ENCODE data around the gene TCF21. TPM values are rescaled to one million over a fixed set of nuclear protein-coding genes. Genes with fewer than 3 reads are reported as not detected.

TCF21 gene
- total and polyA plus RNA-seq, 2 experiments from 2014 or later = 0.17 to 0.19 TPM

- H3K27me3 ChIP-seq (ENCODE audit: insufficient read depth) = peaks cover 100% of the 10 kb centered on the region
- H3K36me3 ChIP-seq (ENCODE audit: insufficient read depth) = no peaks in the 10 kb centered on the region; the same call in 1 of the 2 replicates
- peak overlapping the region; percentile 47; the same call in 1 of the 2 replicates for H2AFZ ChIP-seq
- peaks cover 91% of the 10 kb centered on the region for H3K27me3 Mint-ChIP-seq (ENCODE audit: insufficient read depth, low read depth, poor library complexity)
- ATAC-seq = no peak
- H4K20me1 ChIP-seq (replicated peaks; ENCODE audit: insufficient read depth) = no peaks in the 10 kb centered on the region
- H3K4me3 Mint-ChIP-seq = peak overlapping the region; percentile 69
- no peak for DNase-seq (ENCODE audit: low spot score)
- no peak overlapping the region for H3K27ac ChIP-seq (ENCODE audit: low read depth)
- no peak overlapping the region for H3K27ac Mint-ChIP-seq
- peak overlapping the region; percentile 73 for H3K4me3 ChIP-seq
- H3F3A ChIP-seq (replicated peaks; ENCODE audit: low read depth) = peaks cover 15% of the 10 kb centered on the region; the same call in 1 of the 2 replicates
- H3K4me2 ChIP-seq = peak overlapping the region; percentile 86
- no peaks in the 10 kb centered on the region for H3K79me2 ChIP-seq (replicated peaks; ENCODE audit: insufficient read depth)
- no peaks in the 10 kb centered on the region for H3K9me2 ChIP-seq (ENCODE audit: insufficient read depth)
- no peaks in the 10 kb centered on the region for H3K36me3 Mint-ChIP-seq (ENCODE audit: low read depth)
- H3K4me1 Mint-ChIP-seq = peaks cover 57% of the 10 kb centered on the region
- peaks cover 62% of the 10 kb centered on the region for H3K4me1 ChIP-seq (ENCODE audit: insufficient read depth)
- TF ChIP-seq POLR2AphosphoS5 (IDR thresholded peaks at IDR 0.05; ENCODE audit: low read depth) = no peak
- peak; percentile 58 for TF ChIP-seq EZH2 (IDR thresholded peaks at IDR 0.05; ENCODE audit: low read depth, unreplicated experiment)
- TF ChIP-seq, protein P1, sequence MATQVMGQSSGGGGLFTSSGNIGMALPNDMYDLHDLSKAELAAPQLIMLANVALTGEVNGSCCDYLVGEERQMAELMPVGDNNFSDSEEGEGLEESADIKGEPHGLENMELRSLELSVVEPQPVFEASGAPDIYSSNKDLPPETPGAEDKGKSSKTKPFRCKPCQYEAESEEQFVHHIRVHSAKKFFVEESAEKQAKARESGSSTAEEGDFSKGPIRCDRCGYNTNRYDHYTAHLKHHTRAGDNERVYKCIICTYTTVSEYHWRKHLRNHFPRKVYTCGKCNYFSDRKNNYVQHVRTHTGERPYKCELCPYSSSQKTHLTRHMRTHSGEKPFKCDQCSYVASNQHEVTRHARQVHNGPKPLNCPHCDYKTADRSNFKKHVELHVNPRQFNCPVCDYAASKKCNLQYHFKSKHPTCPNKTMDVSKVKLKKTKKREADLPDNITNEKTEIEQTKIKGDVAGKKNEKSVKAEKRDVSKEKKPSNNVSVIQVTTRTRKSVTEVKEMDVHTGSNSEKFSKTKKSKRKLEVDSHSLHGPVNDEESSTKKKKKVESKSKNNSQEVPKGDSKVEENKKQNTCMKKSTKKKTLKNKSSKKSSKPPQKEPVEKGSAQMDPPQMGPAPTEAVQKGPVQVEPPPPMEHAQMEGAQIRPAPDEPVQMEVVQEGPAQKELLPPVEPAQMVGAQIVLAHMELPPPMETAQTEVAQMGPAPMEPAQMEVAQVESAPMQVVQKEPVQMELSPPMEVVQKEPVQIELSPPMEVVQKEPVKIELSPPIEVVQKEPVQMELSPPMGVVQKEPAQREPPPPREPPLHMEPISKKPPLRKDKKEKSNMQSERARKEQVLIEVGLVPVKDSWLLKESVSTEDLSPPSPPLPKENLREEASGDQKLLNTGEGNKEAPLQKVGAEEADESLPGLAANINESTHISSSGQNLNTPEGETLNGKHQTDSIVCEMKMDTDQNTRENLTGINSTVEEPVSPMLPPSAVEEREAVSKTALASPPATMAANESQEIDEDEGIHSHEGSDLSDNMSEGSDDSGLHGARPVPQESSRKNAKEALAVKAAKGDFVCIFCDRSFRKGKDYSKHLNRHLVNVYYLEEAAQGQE (IDR thresholded peaks at IDR 0.05; ENCODE audit: unreplicated experiment) = no peak
- no peaks in the 10 kb centered on the region; the same call in 2 of the 3 replicates for H3K9me3 Mint-ChIP-seq
Observed at GRCh38 chr6:133891927-133892812, 3.3 kb downstream of the TCF21 start.

- no peak overlapping the region for H3K27ac ChIP-seq (ENCODE audit: low read depth)
- Mint-ChIP-seq H3K36me3 (ENCODE audit: low read depth) (no peaks in the 10 kb centered on the region), H3K9me3 (no peaks in the 10 kb centered on the region; the same call in 2 of the 3 replicates), H3K4me1 (peaks cover 57% of the 10 kb centered on the region), H3K4me3 (peak overlapping the region; percentile 69), H3K27ac (no peak overlapping the region), H3K27me3 (ENCODE audit: insufficient read depth, low read depth, poor library complexity) (peaks cover 87% of the 10 kb centered on the region)
- DNase-seq (ENCODE audit: low spot score) (peak; percentile 59), ATAC-seq (no peak)
- H3K9me2 ChIP-seq (ENCODE audit: insufficient read depth) = no peaks in the 10 kb centered on the region
- peaks cover 100% of the 10 kb centered on the region for H3K27me3 ChIP-seq (ENCODE audit: insufficient read depth)
- no peak overlapping the region for H2AFZ ChIP-seq
- no peaks in the 10 kb centered on the region for H3K79me2 ChIP-seq (replicated peaks; ENCODE audit: insufficient read depth)
- H3F3A ChIP-seq (replicated peaks; ENCODE audit: low read depth) = peaks cover 15% of the 10 kb centered on the region; the same call in 1 of the 2 replicates
- peak overlapping the region; percentile 73 for H3K4me2 ChIP-seq
- peak overlapping the region; percentile 50 for H3K4me3 ChIP-seq
- no peaks in the 10 kb centered on the region for H4K20me1 ChIP-seq (replicated peaks; ENCODE audit: insufficient read depth)
- no peaks in the 10 kb centered on the region; the same call in 1 of the 2 replicates for H3K36me3 ChIP-seq (ENCODE audit: insufficient read depth)
- peaks cover 59% of the 10 kb centered on the region for H3K4me1 ChIP-seq (ENCODE audit: insufficient read depth)
- TF ChIP-seq EZH2 (IDR thresholded peaks at IDR 0.05; ENCODE audit: low read depth, unreplicated experiment) (peak; percentile 95), EZH2phosphoT487 (IDR thresholded peaks at IDR 0.05; ENCODE audit: unreplicated experiment) (peak; percentile 78), JUNB (IDR thresholded peaks at IDR 0.05; ENCODE audit: unreplicated experiment) (no peak), ZNF331 (CRISPR knock-in tag; IDR thresholded peaks at IDR 0.05; ENCODE audit: low read depth) (no peak), CREB1 (CRISPR knock-in tag; IDR thresholded peaks at IDR 0.05; ENCODE audit: low read depth) (no peak)
- TF ChIP-seq, protein P2, sequence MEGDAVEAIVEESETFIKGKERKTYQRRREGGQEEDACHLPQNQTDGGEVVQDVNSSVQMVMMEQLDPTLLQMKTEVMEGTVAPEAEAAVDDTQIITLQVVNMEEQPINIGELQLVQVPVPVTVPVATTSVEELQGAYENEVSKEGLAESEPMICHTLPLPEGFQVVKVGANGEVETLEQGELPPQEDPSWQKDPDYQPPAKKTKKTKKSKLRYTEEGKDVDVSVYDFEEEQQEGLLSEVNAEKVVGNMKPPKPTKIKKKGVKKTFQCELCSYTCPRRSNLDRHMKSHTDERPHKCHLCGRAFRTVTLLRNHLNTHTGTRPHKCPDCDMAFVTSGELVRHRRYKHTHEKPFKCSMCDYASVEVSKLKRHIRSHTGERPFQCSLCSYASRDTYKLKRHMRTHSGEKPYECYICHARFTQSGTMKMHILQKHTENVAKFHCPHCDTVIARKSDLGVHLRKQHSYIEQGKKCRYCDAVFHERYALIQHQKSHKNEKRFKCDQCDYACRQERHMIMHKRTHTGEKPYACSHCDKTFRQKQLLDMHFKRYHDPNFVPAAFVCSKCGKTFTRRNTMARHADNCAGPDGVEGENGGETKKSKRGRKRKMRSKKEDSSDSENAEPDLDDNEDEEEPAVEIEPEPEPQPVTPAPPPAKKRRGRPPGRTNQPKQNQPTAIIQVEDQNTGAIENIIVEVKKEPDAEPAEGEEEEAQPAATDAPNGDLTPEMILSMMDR (conservative IDR thresholded peaks at IDR 0.05; ENCODE audit: low read depth in 2 of 2) = no peak
- TF ChIP-seq, protein P1 (IDR thresholded peaks at IDR 0.05; ENCODE audit: unreplicated experiment) = no peak
Observed at GRCh38 chr6:133892813-133893691, 4.1 kb downstream of the TCF21 start.

Data from GM23338 (cell line).